Motor neuron (in vitro differentiated cells): Measurements from ENCODE around the gene EPHA6. TPM values are rescaled to one million over a fixed set of nuclear protein-coding genes. Genes with fewer than 3 reads are reported as not detected.

Experiments
- ATAC-seq, 8 experiments: fragments of 200-7000 bp; cut with Tn5 transposase; replicated peaks in 6 of 8; 2 replicates each; pipeline ENCODE4 v1.8.0; 2021; ENCODE audit warnings: mild to moderate bottlenecking in 8 of 8, moderate library complexity in 8 of 8
- H3K27ac ChIP-seq, 2 donors: fragments of 250-450 bp; sonication (Bioruptor Pico); 2 replicates each; pipeline ENCODE4 v1.9.0; 2021; ENCODE audit warnings: antibody characterized with exemption in 2 of 2, mild to moderate bottlenecking in 2 of 2, moderate library complexity in 1 of 2
- H3K4me1 ChIP-seq, 2 donors: fragments of 250-450 bp; sonication (Bioruptor Pico); replicated peaks in 1 of 2; 2 replicates each; pipeline ENCODE4 v1.6.1; 2021; ENCODE audit warnings: antibody characterized with exemption in 2 of 2, mild to moderate bottlenecking in 2 of 2, moderate library complexity in 1 of 2
- H3K4me3 ChIP-seq, 5 donors: fragments of 250-450 bp; sonication (Bioruptor Pico); 2 replicates each; pipeline ENCODE4 v1.9.0; 2021; ENCODE audit warnings: antibody characterized with exemption in 5 of 5, mild to moderate bottlenecking in 5 of 5, moderate library complexity in 4 of 5
- WGBS, 10 experiments: fragments of 450-650 bp; shearing (Covaris generic); methylation state at CpG; one replicate each; pipeline ENCODE4 v1.0.0; 2022; 5-methylcytosine and 5-hydroxymethylcytosine counted together
- in situ Hi-C, 9 experiments: fragments of 400-800 bp; cut with MboI; loops; one replicate each; pipeline ENCODE4 v1.15.0; 2021; ENCODE audit warnings: low sequenced_read_pairs in 9 of 9, low pct_unique_long_range_greater_than_20kb in 2 of 9; ENCODE audit not compliant: unreplicated experiment in 9 of 9
- total RNA-seq, 8 experiments: library from RNA; unstranded; fragments of 300-600 nt; gene quantifications; 2 replicates each; pipeline versions ENCODE4 v1.2.3 to v1.2.4, GENCODE V29; 2022

EPHA6 gene
- total RNA-seq, 8 experiments from 2014 or later = 0.31 to 11.2 (median 5.6) TPM

- in situ Hi-C loops = no loop called here
- H3K4me3 ChIP-seq = no peak overlapping the region
- WGBS, 10 experiments = 7 to 40% (median 18%) methylated on average over 1 to 3 of the region's 3 CpGs; no CpG with 5 or more reads in 1 of the 10 experiments
- H3K4me1 ChIP-seq = peaks cover 0 to 17% of the 10 kb centered on the region in 2 donors
- no peak overlapping the region for H3K27ac ChIP-seq
- no peak for ATAC-seq
Measured at GRCh38 chr3:97744289-97744688, 929.9 kb downstream of the EPHA6 start.

- WGBS, 10 experiments = 8 to 69% (median 27%) methylated on average over 4 to 13 of the region's 22 CpGs; no CpG with 5 or more reads in 1 of the 10 experiments
- Histone ChIP-seq H3K27ac (peak overlapping the region; percentile 84 to 86), H3K4me1 (peaks cover 3 to 19% of the 10 kb centered on the region in 2 donors), H3K4me3 (peak overlapping the region; percentile 41 to 77 (median 56))
- ATAC-seq = no peak
- in situ Hi-C loops = no loop called here
Measured at GRCh38 chr3:97763586-97764406, 949.4 kb downstream of the EPHA6 start.

GRCh38 chr3:97764407-97765238, 950.2 kb downstream of the EPHA6 start, which contains the start of gene ARL6:
Gene ARL6 (plus strand): TSS chr3:97764758. CDS start chr3:97768108, 3,350 bp downstream.
- peak; percentile 94 to 97 (median 95) for ATAC-seq
- 0 to 1% (median 0%) methylated on average over 2 to 27 of the region's 46 CpGs; no CpG with 5 or more reads in 1 of the 10 experiments for WGBS, 10 experiments
- in situ Hi-C loops = no loop called here
- Histone ChIP-seq H3K4me1 (peaks cover 3 to 19% of the 10 kb centered on the region in 2 donors), H3K27ac (peak within 1 kb of the TSS; percentile 84 to 86), H3K4me3 (peak within 1 kb of the TSS; percentile 41 to 77 (median 56))

- no peak for ATAC-seq
- in situ Hi-C loops = no loop called here
- WGBS, 10 experiments = 0 to 20% (median 0%) methylated on average over 1 to 2 of the region's 2 CpGs
Measured at GRCh38 chr3:97765336-97765735, 950.9 kb downstream of the EPHA6 start.

GRCh38 chr3:97772926-97773325, 958.5 kb downstream of the EPHA6 start:
- WGBS, 10 experiments = 66 to 100% (median 100%) methylated on average over 1 to 3 of the region's 3 CpGs; no CpG with 5 or more reads in 2 of the 10 experiments
- in situ Hi-C loops = no loop called here
- Histone ChIP-seq H3K4me3 (no peak overlapping the region), H3K4me1 (no peaks in the 10 kb centered on the region), H3K27ac (no peak overlapping the region)
- no peak for ATAC-seq

More at GRCh38 chr3:97765336-97765735, 950.9 kb downstream of the EPHA6 start:
- H3K4me3 ChIP-seq = peak overlapping the region; percentile 41 to 77 (median 56)
- H3K4me1 ChIP-seq = peaks cover 3 to 19% of the 10 kb centered on the region in 2 donors
- no peak overlapping the region for H3K27ac ChIP-seq

GRCh38 chr3:97778152-97778551, 963.8 kb downstream of the EPHA6 start:
- no peak overlapping the region for H3K4me3 ChIP-seq
- no peak overlapping the region for H3K27ac ChIP-seq
- in situ Hi-C loops = loop anchor here in 5 of 9 experiments (25.0 kb wide), 2 partner anchors 234 to 559 kb away; no protein-coding TSS in a partner anchor
- ATAC-seq = no peak
- no peaks in the 10 kb centered on the region for H3K4me1 ChIP-seq

- H3K27ac ChIP-seq = no peak overlapping the region
- H3K4me1 ChIP-seq = no peaks in the 10 kb centered on the region
- peak in 2 of 8 experiments; percentile 37 to 43 for ATAC-seq
- in situ Hi-C loops = loop anchor here (10.0 to 25.0 kb wide), 3 partner anchors 219 to 544 kb away; no protein-coding TSS in a partner anchor
- no peak overlapping the region for H3K4me3 ChIP-seq
Measured at GRCh38 chr3:97793420-97794019, 979.1 kb downstream of the EPHA6 start.

- ATAC-seq = no peak
- no peaks in the 10 kb centered on the region for H3K4me1 ChIP-seq
- H3K27ac ChIP-seq = no peak overlapping the region
- in situ Hi-C loops = loop anchor here (10.0 to 25.0 kb wide), 3 partner anchors 216 to 541 kb away; no protein-coding TSS in a partner anchor
- no peak overlapping the region for H3K4me3 ChIP-seq
- 85 to 96% (median 91%) methylated on average over 3 to 4 of the region's 4 CpGs; no CpG with 5 or more reads in 1 of the 10 experiments for WGBS, 10 experiments
Measured at GRCh38 chr3:97795951-97796350, 981.6 kb downstream of the EPHA6 start.
